Measurements from ENCODE around the gene MYOZ3. TPM values are rescaled to one million over a fixed set of nuclear protein-coding genes. Genes with fewer than 3 reads are reported as not detected.

Gene MYOZ3
- polyA plus RNA-seq, 1 of the 3 experiments (the other 2 are of a cell fraction), result 0.26 TPM

DNA sequence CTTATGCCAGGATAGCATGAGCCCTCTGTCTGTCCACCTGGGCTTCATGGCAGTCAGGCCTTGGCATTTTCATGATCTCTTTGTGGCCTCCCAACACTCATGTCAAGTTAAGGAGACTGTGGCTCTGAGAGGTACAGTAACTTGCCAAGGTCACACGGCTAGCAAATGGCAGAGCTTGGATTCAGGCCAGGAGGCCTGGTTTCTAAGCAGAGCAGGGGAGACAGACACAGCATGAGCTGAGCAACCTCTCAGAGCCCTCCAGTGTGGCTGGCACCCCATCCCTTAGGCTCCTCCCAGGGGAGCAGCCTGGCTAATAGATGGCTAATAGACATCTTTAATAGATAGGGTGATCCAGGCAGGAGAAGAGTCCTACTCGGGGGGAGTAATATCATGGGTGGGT lies 16.5 kb upstream of the MYOZ3 start:
- POLR2A ChIA-PET, result interaction anchor here (0.9 to 2.0 kb wide), 7 partner anchors 26 to 134 kb away, joined by 3 to 6 read pairs (median 4); partner anchors contain the start of gene SMIM3
- peak overlapping the region; percentile 36 to 93 for H3K27ac ChIP-seq (ENCODE audit: low read depth in 2 of 2, low read length in 1 of 2)

DNA sequence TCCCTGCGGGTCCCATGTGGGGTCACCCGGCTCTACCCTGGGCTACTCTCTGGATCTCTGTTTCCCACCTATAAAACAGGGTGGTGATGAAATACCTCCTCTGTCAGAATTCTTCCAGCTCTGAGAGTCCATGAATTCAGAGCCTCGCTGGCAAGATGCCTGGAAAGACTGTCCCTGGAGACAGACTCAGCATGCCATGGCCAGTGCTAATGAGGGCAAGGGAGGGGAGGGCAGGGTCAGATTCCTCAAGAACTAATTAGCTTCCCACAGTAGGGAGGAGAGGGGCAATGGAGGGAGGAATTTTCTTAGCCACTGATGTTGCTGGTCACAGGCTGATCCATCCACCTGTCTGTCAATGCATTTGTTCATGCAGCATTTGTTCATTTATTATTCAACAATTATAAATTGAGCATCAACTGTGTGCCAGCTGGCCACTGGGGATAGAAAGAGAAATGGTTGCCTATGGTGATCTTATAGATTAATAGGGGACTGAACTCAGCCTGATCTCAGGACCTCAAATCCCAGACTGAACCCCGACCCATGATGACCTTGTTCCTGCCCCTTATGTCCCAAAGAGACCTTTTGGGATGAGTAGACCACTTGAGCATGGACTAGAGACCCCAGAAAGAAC lies 15.9 kb upstream of the MYOZ3 start:
- ChIA-PET POLR2A (interaction anchor here (0.5 to 2.0 kb wide), 8 partner anchors 27 to 134 kb away, joined by 3 to 6 read pairs (median 4); partner anchors contain the start of gene SMIM3), CTCF (interaction anchor here (0.6 to 5.5 kb wide), 13 partner anchors 8 to 157 kb away, joined by 3 to 44 read pairs (median 4); partner anchors contain the start of gene SMIM3)
- Histone ChIP-seq H3K79me2 (ENCODE audit: insufficient read depth) (peaks cover 49% of the 10 kb centered on the region), H2AFZ (ENCODE audit: low read depth) (no peak overlapping the region), H3K9me2 (no peaks in the 10 kb centered on the region), H3K4me3 (ENCODE audit: low read depth in 2 of 2, low read length in 1 of 2) (no peak overlapping the region), H4K20me1 (ENCODE audit: insufficient read depth) (no peaks in the 10 kb centered on the region; the same call in 1 of the 2 replicates), H3F3A (replicated peaks; ENCODE audit: insufficient read depth) (peaks cover 34% of the 10 kb centered on the region), H3K9me3 (no peaks in the 10 kb centered on the region), H3K9ac (peak overlapping the region; percentile 13; the same call in 1 of the 2 replicates), H3K27ac (ENCODE audit: low read depth in 2 of 2, low read length in 1 of 2) (peak overlapping the region; percentile 36 to 93; a peak in 3 of 4 replicates), H3K27me3 (ENCODE audit: insufficient read depth) (no peaks in the 10 kb centered on the region), H3K4me2 (peak overlapping the region; percentile 65), H3K36me3 (replicated peaks in 1 of 2; ENCODE audit: control insufficient read depth in 1 of 2, insufficient read depth in 2 of 2, low read length in 1 of 2) (peaks cover 11 to 22% of the 10 kb centered on the region in 2 experiments), H3K4me1 (ENCODE audit: control insufficient read depth in 1 of 2, insufficient read depth in 2 of 2, low read depth in 1 of 2, low read length in 1 of 2) (peaks cover 44 to 56% of the 10 kb centered on the region in 2 experiments)
- DNase-seq, result peak; percentile 67
- 26% methylated on average over 4 of the region's 4 CpGs for WGBS (ENCODE audit: low lambda C conversion rate)
- TF ChIP-seq USF1 (IDR thresholded peaks at IDR 0.05; ENCODE audit: borderline replicate concordance, low read depth) (no peak), EP300 (IDR thresholded peaks at IDR 0.05; ENCODE audit: borderline replicate concordance in 1 of 2, low read depth in 1 of 2, low read length in 1 of 2) (no peak; a peak in 1 of 4 replicates), RXRA (IDR thresholded peaks at IDR 0.05; ENCODE audit: borderline replicate concordance, low read depth) (peak; percentile 80; the same call in 1 of the 2 replicates), TEAD4 (IDR thresholded peaks at IDR 0.05; ENCODE audit: borderline replicate concordance, insufficient read depth) (no peak), TCF12 (IDR thresholded peaks at IDR 0.05) (peak; percentile 51; the same call in 1 of the 2 replicates), RFX5 (IDR thresholded peaks at IDR 0.05; ENCODE audit: low read length) (no peak), JUND (IDR thresholded peaks at IDR 0.05) (0 out of 2 replicates have a peak, but pooled peaks have one; percentile 14), GATA2 (CRISPR knock-in tag; IDR thresholded peaks at IDR 0.05) (no peak), FOXM1 (IDR thresholded peaks at IDR 0.05; ENCODE audit: low read depth) (no peak), NRF1 (IDR thresholded peaks at IDR 0.05; ENCODE audit: low read depth, low read length) (no peak), MXI1 (IDR thresholded peaks at IDR 0.05; ENCODE audit: low read depth, low read length) (no peak), SIN3A (IDR thresholded peaks at IDR 0.05; ENCODE audit: borderline replicate concordance, low read depth, low read length) (no peak), EZH2phosphoT487 (IDR thresholded peaks at IDR 0.05; ENCODE audit: borderline replicate concordance, low read depth) (no peak), MEF2A (IDR thresholded peaks at IDR 0.05; ENCODE audit: borderline replicate concordance, low read depth) (no peak)
- TF ChIP-seq, protein P1, sequence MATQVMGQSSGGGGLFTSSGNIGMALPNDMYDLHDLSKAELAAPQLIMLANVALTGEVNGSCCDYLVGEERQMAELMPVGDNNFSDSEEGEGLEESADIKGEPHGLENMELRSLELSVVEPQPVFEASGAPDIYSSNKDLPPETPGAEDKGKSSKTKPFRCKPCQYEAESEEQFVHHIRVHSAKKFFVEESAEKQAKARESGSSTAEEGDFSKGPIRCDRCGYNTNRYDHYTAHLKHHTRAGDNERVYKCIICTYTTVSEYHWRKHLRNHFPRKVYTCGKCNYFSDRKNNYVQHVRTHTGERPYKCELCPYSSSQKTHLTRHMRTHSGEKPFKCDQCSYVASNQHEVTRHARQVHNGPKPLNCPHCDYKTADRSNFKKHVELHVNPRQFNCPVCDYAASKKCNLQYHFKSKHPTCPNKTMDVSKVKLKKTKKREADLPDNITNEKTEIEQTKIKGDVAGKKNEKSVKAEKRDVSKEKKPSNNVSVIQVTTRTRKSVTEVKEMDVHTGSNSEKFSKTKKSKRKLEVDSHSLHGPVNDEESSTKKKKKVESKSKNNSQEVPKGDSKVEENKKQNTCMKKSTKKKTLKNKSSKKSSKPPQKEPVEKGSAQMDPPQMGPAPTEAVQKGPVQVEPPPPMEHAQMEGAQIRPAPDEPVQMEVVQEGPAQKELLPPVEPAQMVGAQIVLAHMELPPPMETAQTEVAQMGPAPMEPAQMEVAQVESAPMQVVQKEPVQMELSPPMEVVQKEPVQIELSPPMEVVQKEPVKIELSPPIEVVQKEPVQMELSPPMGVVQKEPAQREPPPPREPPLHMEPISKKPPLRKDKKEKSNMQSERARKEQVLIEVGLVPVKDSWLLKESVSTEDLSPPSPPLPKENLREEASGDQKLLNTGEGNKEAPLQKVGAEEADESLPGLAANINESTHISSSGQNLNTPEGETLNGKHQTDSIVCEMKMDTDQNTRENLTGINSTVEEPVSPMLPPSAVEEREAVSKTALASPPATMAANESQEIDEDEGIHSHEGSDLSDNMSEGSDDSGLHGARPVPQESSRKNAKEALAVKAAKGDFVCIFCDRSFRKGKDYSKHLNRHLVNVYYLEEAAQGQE (IDR thresholded peaks at IDR 0.05; ENCODE audit: low read depth, low read length), result no peak

More for the DNA sequence above, 16.5 kb upstream of the MYOZ3 start:
- WGBS (ENCODE audit: low lambda C conversion rate), result 0% methylated on average over 2 of the region's 2 CpGs
- H3K9me2 ChIP-seq, result no peaks in the 10 kb centered on the region
- peaks cover 41% of the 10 kb centered on the region for H3F3A ChIP-seq (replicated peaks; ENCODE audit: insufficient read depth)
- H3K4me3 ChIP-seq (ENCODE audit: low read depth in 2 of 2, low read length in 1 of 2), result no peak overlapping the region
- no peaks in the 10 kb centered on the region; the same call in 1 of the 2 replicates for H4K20me1 ChIP-seq (ENCODE audit: insufficient read depth)
- H3K4me1 ChIP-seq (ENCODE audit: control insufficient read depth in 1 of 2, insufficient read depth in 2 of 2, low read depth in 1 of 2, low read length in 1 of 2), result peaks cover 51 to 59% of the 10 kb centered on the region in 2 experiments
- H3K4me2 ChIP-seq, result peak overlapping the region; percentile 65
- peak; percentile 85 for DNase-seq
- peaks cover 49% of the 10 kb centered on the region for H3K79me2 ChIP-seq (ENCODE audit: insufficient read depth)
- H3K36me3 ChIP-seq (replicated peaks in 1 of 2; ENCODE audit: control insufficient read depth in 1 of 2, insufficient read depth in 2 of 2, low read length in 1 of 2), result peaks cover 11 to 15% of the 10 kb centered on the region in 2 experiments
- H2AFZ ChIP-seq (ENCODE audit: low read depth), result no peak overlapping the region
- H3K9me3 ChIP-seq, result no peaks in the 10 kb centered on the region
- TF ChIP-seq USF2 (IDR thresholded peaks at IDR 0.05; ENCODE audit: borderline replicate concordance, low read depth, low read length) (no peak), MEF2A (IDR thresholded peaks at IDR 0.05; ENCODE audit: borderline replicate concordance, low read depth) (no peak), MXI1 (IDR thresholded peaks at IDR 0.05; ENCODE audit: low read depth, low read length) (0 out of 2 replicates have a peak, but pooled peaks have one; percentile 16), RAD21 (IDR thresholded peaks at IDR 0.05; ENCODE audit: low read length) (peak; percentile 16; the same call in 1 of the 2 replicates), RFX5 (IDR thresholded peaks at IDR 0.05; ENCODE audit: low read length) (peak; percentile 82; the same call in 1 of the 2 replicates), EP300 (IDR thresholded peaks at IDR 0.05; ENCODE audit: borderline replicate concordance in 1 of 2, low read depth in 1 of 2, low read length in 1 of 2) (peak in 1 of 2 experiments; percentile 39; a peak in 1 of 4 replicates), EZH2phosphoT487 (IDR thresholded peaks at IDR 0.05; ENCODE audit: borderline replicate concordance, low read depth) (no peak), NFIC (IDR thresholded peaks at IDR 0.05; ENCODE audit: borderline replicate concordance) (peak; percentile 62; the same call in 1 of the 2 replicates), POLR2AphosphoS5 (IDR thresholded peaks at IDR 0.05; ENCODE audit: low read depth, low read length) (no peak), FOXM1 (IDR thresholded peaks at IDR 0.05; ENCODE audit: low read depth) (no peak)
- no peaks in the 10 kb centered on the region for H3K27me3 ChIP-seq (ENCODE audit: insufficient read depth)
- CTCF ChIA-PET, result interaction anchor here (0.7 to 5.5 kb wide), 12 partner anchors 9 to 135 kb away, joined by 3 to 44 read pairs (median 4); partner anchors contain the start of gene SMIM3
- H3K9ac ChIP-seq, result peak overlapping the region; percentile 13; the same call in 1 of the 2 replicates
